Muscle layer of colon (tissue), 2 donors: ENCODE results near the gene FADS6.

Experiments used
- H3K27ac ChIP-seq: one replicate; pipeline ENCODE4 v1.7.0; 2013; ENCODE audit warnings: low read depth, mild to moderate bottlenecking, low read length, moderate library complexity
- H3K27me3 ChIP-seq, 2 donors: one replicate each; pipeline ENCODE4 v1.7.0; 2013; ENCODE audit warnings: low read length in 2 of 2, mild to moderate bottlenecking in 2 of 2; ENCODE audit not compliant: insufficient read depth in 2 of 2, control insufficient read depth in 1 of 2
- H3K36me3 ChIP-seq: one replicate; pipeline ENCODE4 v1.7.0; 2013; ENCODE audit warnings: mild to moderate bottlenecking, low read length; ENCODE audit not compliant: insufficient read depth
- H3K4me1 ChIP-seq: one replicate; pipeline ENCODE4 v1.7.0; 2013; ENCODE audit warnings: mild to moderate bottlenecking, low read length; ENCODE audit not compliant: insufficient read depth
- H3K4me3 ChIP-seq, 2 donors: one replicate each; pipeline ENCODE4 v1.7.0; 2013; ENCODE audit warnings: low read length in 2 of 2, low read depth in 1 of 2, mild to moderate bottlenecking in 1 of 2, moderate library complexity in 1 of 2
- H3K9ac ChIP-seq: one replicate; pipeline ENCODE4 v1.7.0; 2013; ENCODE audit warnings: low read length
- H3K9me3 ChIP-seq: one replicate; pipeline ENCODE4 v1.7.0; 2013; ENCODE audit warnings: mild to moderate bottlenecking, low read length
- donor health status: abdominal sarcoma.
- donor health status: Adenocarcinoma of cecum.

Gene FADS6

DNA sequence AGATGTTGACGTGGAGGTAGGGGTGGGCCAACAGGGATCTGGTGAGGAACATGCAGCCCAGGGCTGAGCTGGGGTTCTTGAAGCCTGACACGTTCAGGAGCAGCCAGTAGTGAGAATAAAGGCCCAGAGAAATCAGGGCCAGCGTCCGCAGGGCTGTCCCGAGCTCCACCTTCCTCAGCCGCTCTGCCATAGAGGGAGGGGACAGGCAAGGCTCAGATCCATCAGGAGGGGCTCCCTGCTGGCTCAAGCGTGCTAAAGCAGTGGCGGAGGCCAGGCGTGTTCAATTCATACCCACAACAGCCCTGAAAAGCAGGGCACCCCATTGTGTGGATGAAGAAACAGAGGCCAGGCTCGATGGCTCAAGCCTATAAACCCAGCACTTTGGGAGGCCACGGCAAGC lies 12.4 kb downstream of the FADS6 start:
- Histone ChIP-seq H3K4me1 (no peaks in the 10 kb centered on the region), H3K27me3 (peaks cover 0 to 26% of the 10 kb centered on the region in 2 donors)

DNA sequence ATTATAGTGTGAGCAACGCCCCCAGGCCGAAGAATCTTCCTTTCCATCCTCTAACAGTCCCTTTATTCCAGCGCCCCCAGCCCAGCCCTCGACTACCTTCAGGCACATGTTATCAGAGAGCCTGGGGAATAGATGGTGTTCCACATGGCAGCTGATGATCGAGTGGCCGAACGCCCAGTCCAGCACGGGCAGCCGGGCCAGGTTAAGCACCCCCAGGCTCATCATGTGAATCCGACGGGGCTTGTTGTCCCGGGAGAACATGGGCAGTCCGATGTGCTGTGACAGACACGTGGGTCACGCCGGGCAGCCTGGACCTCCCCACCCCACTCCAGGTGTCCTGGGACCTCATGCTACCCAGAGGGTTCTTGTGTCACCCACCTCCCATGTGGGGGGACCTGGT lies 14.1 kb downstream of the FADS6 start:
- no peaks in the 10 kb centered on the region for H3K4me1 ChIP-seq
- H3K27me3 ChIP-seq = peaks cover 0 to 26% of the 10 kb centered on the region in 2 donors
- no peaks in the 10 kb centered on the region for H3K9me3 ChIP-seq
- no peak overlapping the region for H3K9ac ChIP-seq
- no peak overlapping the region for H3K4me3 ChIP-seq
- no peaks in the 10 kb centered on the region for H3K36me3 ChIP-seq
- no peak overlapping the region for H3K27ac ChIP-seq

More for the DNA sequence above, 12.4 kb downstream of the FADS6 start:
- no peak overlapping the region for H3K27ac ChIP-seq
- H3K36me3 ChIP-seq = no peaks in the 10 kb centered on the region
- no peak overlapping the region for H3K9ac ChIP-seq
- no peak overlapping the region for H3K4me3 ChIP-seq
- no peaks in the 10 kb centered on the region for H3K9me3 ChIP-seq

DNA sequence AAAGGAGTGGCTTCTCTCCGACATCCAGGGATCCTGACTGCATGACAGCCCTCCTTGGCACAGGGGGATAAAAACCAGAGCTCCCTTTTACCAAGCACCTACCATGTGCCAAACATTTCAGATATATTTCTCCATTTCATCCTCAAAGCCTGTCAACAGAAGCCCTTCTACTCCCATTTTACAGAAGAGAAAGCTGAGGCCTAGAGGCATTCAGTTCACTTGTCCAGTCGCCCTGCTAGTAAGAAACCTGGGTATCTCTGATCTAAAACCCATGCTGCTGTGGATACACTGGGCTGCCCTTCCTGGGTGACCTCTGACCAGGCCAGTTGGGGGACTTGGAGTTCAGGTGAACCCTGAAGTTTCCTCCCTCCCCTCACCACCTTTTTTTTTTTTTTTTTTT lies 14.8 kb downstream of the FADS6 start:
- H3K27me3 ChIP-seq = peaks cover 0 to 26% of the 10 kb centered on the region in 2 donors
- no peak overlapping the region for H3K4me3 ChIP-seq
- peaks cover 5% of the 10 kb centered on the region for H3K4me1 ChIP-seq
- H3K9me3 ChIP-seq = no peaks in the 10 kb centered on the region
- H3K9ac ChIP-seq = no peak overlapping the region
- no peaks in the 10 kb centered on the region for H3K36me3 ChIP-seq
- no peak overlapping the region for H3K27ac ChIP-seq

DNA sequence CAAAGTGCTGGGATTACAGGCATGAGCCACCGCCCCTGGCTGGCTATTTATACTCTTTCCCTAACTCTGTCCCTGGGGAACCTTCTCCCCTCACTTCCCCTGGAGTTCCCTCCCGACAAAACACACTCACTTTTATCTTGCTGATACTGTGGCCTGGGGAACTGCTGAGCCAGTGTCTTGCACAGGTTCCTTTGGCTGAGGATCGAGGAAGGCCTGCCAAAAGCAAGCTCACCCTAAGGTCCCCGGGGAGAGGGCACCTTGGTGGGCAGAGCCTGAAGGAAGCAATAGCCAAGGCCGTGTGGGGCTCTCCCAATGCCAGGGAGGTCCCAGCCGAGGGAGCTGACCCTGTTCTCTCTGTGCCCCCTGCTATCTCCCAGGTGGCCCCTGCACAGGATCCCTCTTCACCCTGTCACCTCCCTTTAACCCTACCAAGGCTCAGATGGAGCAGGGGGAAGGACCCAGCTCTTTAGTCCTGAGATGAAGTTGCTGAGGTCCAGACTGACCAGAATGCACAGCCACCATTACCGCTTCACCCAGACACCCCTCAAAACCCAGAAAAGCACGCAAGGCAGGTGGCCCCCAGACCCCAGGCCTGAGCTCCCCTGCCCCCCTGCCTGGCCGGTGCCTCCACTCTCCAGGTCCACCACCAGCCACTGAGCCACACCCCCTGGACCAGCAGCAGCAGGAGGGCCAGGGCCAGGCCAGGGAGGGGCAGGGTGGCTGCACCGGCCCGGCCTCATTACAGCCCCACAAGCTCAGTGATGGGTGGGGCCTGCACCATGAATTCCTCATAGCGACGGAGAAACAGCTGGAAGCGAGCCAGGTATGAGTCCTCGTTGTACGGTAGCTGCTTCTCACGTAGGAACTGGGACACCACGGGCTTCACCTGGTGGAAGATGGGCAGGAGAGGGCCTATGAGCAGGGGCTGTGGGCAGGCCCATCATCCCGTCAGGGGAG lies 15.6 kb downstream of the FADS6 start:
- Histone ChIP-seq H3K36me3 (no peaks in the 10 kb centered on the region), H3K4me3 (no peak overlapping the region), H3K27me3 (peaks cover 0 to 23% of the 10 kb centered on the region in 2 donors), H3K9me3 (no peaks in the 10 kb centered on the region), H3K9ac (no peak overlapping the region), H3K27ac (no peak overlapping the region), H3K4me1 (peaks cover 7% of the 10 kb centered on the region)

DNA sequence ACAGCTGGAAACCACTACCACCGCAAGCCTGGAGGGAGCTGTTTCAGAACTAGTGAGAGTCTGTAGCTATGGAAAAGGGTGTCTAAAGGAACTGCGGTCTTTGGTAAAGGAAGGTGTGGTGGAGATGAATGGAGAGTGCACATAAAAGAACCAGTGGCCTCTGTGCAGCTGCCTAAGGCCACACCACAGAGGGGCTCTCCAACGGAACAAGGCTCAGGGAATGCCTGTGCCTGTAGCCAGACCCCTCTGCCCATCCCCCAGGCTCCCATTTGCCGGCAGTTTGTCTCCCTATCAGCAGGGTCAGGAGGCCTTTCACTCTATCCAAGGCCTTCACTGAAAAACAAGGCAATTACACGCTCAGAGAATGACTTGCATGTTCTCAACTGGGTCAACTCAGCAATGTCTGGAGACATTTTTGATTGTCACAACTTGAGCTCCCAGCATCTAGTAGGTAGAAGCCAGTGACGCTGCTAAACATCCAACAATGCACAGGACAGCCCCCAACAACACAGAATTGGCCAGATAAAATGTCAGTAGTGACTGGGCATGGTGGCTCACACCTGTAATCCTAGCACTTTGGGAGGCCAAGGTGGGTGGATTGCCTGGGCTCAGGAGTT lies 17.3 kb downstream of the FADS6 start:
- H3K36me3 ChIP-seq = no peaks in the 10 kb centered on the region
- H3K9ac ChIP-seq = no peak overlapping the region
- H3K9me3 ChIP-seq = no peaks in the 10 kb centered on the region
- peaks cover 0 to 14% of the 10 kb centered on the region in 2 donors for H3K27me3 ChIP-seq
- H3K4me3 ChIP-seq = no peak overlapping the region
- peaks cover 13% of the 10 kb centered on the region for H3K4me1 ChIP-seq
- no peak overlapping the region for H3K27ac ChIP-seq

DNA sequence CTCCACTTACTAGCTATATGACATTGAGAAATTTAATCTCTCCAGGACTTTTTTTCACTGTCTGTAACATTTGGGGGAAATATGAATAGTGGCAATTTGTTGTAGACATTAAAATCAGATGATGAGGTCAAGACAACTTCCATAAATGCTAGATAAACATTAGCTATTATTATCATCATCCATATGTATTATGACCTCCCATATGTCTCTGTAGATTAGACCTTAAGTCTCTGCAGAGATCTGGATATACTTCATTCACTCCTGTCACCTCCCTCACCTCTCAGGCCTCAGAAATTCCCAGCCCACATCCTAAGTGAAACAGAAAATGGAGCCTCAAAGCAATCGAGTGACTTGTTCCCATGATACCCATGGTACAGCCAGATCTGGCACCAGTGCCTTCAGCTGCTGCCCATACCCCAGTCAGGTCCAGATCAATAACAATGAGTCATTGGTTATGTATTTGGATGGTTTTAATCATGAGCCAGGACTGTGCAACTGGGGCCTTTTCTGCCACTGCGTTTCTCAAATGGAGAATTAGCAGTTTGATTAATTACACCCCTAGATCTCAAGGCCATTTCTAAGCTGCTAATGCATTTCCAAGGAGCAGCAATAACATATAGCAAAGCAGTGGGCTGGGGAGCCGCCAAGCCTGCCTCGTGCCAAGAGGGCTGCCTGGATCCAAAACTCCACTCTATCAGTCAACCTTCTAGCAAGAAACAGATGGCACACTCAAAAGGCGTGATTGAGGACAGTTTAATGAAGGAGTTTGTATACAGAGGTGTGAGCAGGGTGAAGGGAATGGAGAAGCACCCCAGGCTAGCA lies 18.1 kb downstream of the FADS6 start:
- Histone ChIP-seq H3K9me3 (no peaks in the 10 kb centered on the region), H3K36me3 (no peaks in the 10 kb centered on the region), H3K4me3 (no peak overlapping the region), H3K9ac (no peak overlapping the region), H3K27me3 (peaks cover 0 to 11% of the 10 kb centered on the region in 2 donors), H3K4me1 (peaks cover 13% of the 10 kb centered on the region), H3K27ac (no peak overlapping the region)

DNA sequence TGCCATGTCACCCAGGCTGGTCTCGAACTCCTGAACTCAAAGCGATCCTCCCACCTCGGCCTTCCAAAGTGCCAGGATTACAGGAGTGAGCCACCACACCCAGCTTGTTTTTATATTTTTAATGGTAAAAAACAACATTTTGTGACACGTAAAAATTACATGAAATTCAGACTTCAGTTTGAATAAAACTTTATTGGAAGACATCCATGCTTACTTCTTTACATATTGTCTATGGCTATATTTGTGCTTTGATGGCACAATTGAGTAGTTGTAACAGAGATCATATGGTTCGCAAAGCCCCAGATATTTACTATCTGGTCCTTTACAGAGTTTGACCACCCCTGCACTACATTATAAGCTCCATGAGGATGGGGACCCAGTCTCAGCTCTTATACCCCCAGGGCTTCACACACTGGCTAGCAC lies 18.8 kb downstream of the FADS6 start:
- Histone ChIP-seq H3K4me3 (no peak overlapping the region), H3K27me3 (peaks cover 0 to 11% of the 10 kb centered on the region in 2 donors), H3K9ac (no peak overlapping the region), H3K27ac (no peak overlapping the region), H3K4me1 (peaks cover 13% of the 10 kb centered on the region), H3K9me3 (no peaks in the 10 kb centered on the region), H3K36me3 (no peaks in the 10 kb centered on the region)

DNA sequence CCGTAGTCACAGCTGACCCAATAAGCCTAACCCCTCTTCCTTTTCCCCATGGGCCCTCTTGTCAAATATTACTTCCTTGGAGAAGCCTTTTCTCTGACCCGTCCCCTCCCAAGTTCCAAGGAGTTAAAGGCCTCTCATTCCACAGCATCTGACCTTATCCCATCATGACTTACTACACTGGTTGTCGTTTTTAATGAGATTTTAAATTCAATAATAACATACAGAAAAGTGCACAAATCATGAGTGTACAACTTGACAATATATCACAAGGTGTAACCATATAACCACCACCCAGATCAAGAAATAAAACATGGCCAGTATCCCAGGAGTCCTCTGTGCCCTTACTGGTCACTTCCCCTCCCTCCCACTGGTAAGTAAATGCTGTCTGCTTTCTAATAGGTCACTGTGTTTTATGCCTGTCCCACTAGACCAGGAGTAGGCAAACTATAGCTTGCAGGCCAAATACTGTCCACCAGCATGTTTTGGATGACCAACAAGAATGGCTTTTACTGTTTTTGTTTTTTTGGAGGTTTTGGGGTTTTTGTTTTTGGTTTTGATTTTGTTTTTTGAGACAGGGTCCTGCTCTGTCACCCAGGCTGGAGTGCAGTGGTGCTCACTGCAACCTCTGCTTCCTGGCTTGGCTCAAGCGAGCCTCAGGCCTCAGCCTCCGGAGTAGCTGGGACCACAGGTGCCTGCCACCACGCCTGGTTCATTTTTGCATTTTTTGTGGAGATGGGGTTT lies 19.4 kb downstream of the FADS6 start:
- peaks cover 13% of the 10 kb centered on the region for H3K4me1 ChIP-seq

DNA sequence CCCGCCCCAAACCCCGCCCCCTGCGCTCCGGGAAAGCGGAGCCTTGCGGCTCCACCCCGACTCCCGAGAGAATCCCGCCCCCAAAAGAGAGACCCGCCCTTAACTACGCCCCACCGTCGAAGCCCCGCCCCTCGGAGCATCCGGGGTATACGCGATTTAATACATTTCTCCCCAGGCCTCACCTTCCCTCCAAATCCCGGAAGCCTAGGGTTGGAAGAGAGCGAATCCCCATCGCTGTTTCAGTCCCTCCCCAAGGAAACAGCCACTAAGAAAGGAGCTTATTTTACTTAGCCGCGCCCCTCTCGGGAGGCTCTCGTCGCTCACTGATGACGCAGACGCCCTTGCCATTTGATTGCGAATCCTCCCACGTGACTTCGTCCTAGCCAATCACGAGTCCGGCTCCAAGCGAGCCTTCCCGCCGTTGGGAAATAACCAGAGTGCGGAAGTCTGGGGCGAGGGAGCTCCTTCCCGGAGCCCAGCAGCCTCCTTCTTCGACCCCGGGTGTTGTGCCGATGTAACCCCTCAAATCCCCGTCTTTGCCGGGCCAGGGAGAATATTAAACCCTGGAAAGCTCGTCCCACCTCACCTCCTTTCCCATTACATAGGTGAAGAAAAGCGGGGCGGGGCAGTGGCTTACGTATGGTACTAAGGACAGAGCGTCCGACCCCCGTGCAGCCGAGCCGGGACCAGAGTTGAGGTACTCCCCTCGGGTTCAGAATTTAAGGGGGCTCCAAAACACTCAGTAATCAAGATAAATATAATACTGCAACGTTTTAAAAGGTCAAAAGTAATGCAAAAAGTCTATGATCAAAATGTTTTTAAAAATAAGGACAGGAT lies 20.2 kb downstream of the FADS6 start:
- no peaks in the 10 kb centered on the region for H3K9me3 ChIP-seq
- peak overlapping the region; percentile 75 for H3K9ac ChIP-seq
- H3K4me1 ChIP-seq = peaks cover 13% of the 10 kb centered on the region
- H3K27ac ChIP-seq = peak overlapping the region; percentile 82
- peak overlapping the region; percentile 75 to 86 for H3K4me3 ChIP-seq
- H3K27me3 ChIP-seq = peaks cover 0 to 5% of the 10 kb centered on the region in 2 donors
- H3K36me3 ChIP-seq = no peaks in the 10 kb centered on the region

More for the DNA sequence above, 19.4 kb downstream of the FADS6 start:
- Histone ChIP-seq H3K27ac (peak overlapping the region; percentile 82), H3K4me3 (peak overlapping the region; percentile 51 to 86), H3K9me3 (no peaks in the 10 kb centered on the region), H3K36me3 (no peaks in the 10 kb centered on the region), H3K27me3 (peaks cover 0 to 7% of the 10 kb centered on the region in 2 donors), H3K9ac (peak overlapping the region; percentile 75)
